SK-N-SH (cell line): ENCODE results near the gene ITIH2. TPM values are rescaled to one million over a fixed set of nuclear protein-coding genes. Genes with fewer than 3 reads are reported as not detected.
"Not testable (repeated sequence)": the region's sequence is repeated elsewhere in the genome, so short reads cannot be mapped to it uniquely, and the experiment has no call there.

Experiments
- CTCF ChIA-PET: fragments of 300-600, 350-600 bp; formaldehyde crosslinking; extraction: SDS; loops from one replicate; lab custom pipeline; 2021; lab: Yijun Ruan, JAX
- POLR2A ChIA-PET: fragments of 350-600 bp; sonication (Branson Sonifier 250); formaldehyde crosslinking; extraction: SDS; loops from one replicate; lab custom pipeline; 2020; ENCODE audit warnings: antibody characterized with exemption, inconsistent platforms; lab: Yijun Ruan, JAX
- DNase-seq: peaks from one replicate; pipeline ENCODE4 v3.0.0; 2012
- H2AFZ ChIP-seq: fragments of 200-600 bp; sonication (generic); 2 replicates; pipeline ENCODE4 v1.8.1; 2016; ENCODE audit warnings: antibody characterized with exemption, mild to moderate bottlenecking, low read depth
- H3F3A ChIP-seq: fragments of 200-600 bp; sonication (generic); replicated peaks from 2 replicates; pipeline ENCODE3; 2016; ENCODE audit warnings: antibody characterized with exemption, mild to moderate bottlenecking; ENCODE audit not compliant: insufficient read depth
- H3K27ac ChIP-seq, 2 experiments: fragments of 200-500 bp in 1 of 2; fragments of 200-600 bp in 1 of 2; sonication (Bioruptor generic) in 1 of 2; sonication (generic), shearing (Covaris generic) in 1 of 2; 2 replicates each; pipeline versions ENCODE4 v1.5.1 to v1.6.1; 2014 to 2016; ENCODE audit warnings: low read depth in 2 of 2, inconsistent platforms in 1 of 2, low read length in 1 of 2, mild to moderate bottlenecking in 1 of 2, mixed read lengths in 1 of 2
- H3K27me3 ChIP-seq: fragments of 200-600 bp; sonication (generic), shearing (Covaris generic); 2 replicates; pipeline ENCODE4 v1.6.1; 2016; ENCODE audit warnings: mixed run types; ENCODE audit not compliant: insufficient read depth
- H3K36me3 ChIP-seq, 2 experiments: fragments of 200-500 bp in 1 of 2; fragments of 200-600 bp in 1 of 2; sonication (Bioruptor generic) in 1 of 2; sonication (generic) in 1 of 2; replicated peaks in 1 of 2; 2 replicates each; pipeline versions ENCODE3 to v1.5.1; 2014 to 2016; ENCODE audit warnings: low read length in 1 of 2, mild to moderate bottlenecking in 1 of 2; ENCODE audit not compliant: insufficient read depth in 2 of 2, control insufficient read depth in 1 of 2
- H3K4me1 ChIP-seq, 2 experiments: fragments of 200-500 bp in 1 of 2; fragments of 200-600 bp in 1 of 2; sonication (Bioruptor generic) in 1 of 2; sonication (generic), shearing (Covaris generic) in 1 of 2; 2 replicates each; pipeline versions ENCODE4 v1.5.1 to v1.6.1; 2014 to 2016; ENCODE audit warnings: low read depth in 1 of 2, low read length in 1 of 2, mixed run types in 1 of 2; ENCODE audit not compliant: insufficient read depth in 2 of 2, control insufficient read depth in 1 of 2
- H3K4me2 ChIP-seq: fragments of 200-600 bp; sonication (generic), shearing (Covaris generic); 2 replicates; pipeline ENCODE4 v1.6.1; 2017; ENCODE audit warnings: mixed run types
- H3K4me3 ChIP-seq, 2 experiments: fragments of 200-500 bp in 1 of 2; fragments of 200-600 bp in 1 of 2; sonication (Bioruptor generic) in 1 of 2; sonication (generic), shearing (Covaris generic) in 1 of 2; 2 replicates each; pipeline versions ENCODE4 v1.5.1 to v1.8.1; 2014 to 2016; ENCODE audit warnings: low read depth in 2 of 2, inconsistent platforms in 1 of 2, low read length in 1 of 2, mild to moderate bottlenecking in 1 of 2, mixed read lengths in 1 of 2, moderate library complexity in 1 of 2
- H3K79me2 ChIP-seq: fragments of 200-600 bp; sonication (generic); 2 replicates; pipeline ENCODE4 v1.8.1; 2017; ENCODE audit warnings: mild to moderate bottlenecking; ENCODE audit not compliant: insufficient read depth
- H3K9ac ChIP-seq: fragments of 200-600 bp; sonication (generic); 2 replicates; pipeline ENCODE4 v1.6.1; 2017; ENCODE audit warnings: mixed run types
- H3K9me2 ChIP-seq: fragments of 200-600 bp; sonication (generic); 2 replicates; pipeline ENCODE4 v1.6.1; 2017; ENCODE audit warnings: mixed run types
- H3K9me3 ChIP-seq: fragments of 200-600 bp; sonication (generic); 2 replicates; pipeline ENCODE4 v1.6.1; 2017; ENCODE audit warnings: mixed run types, mild to moderate bottlenecking, moderate library complexity
- H4K20me1 ChIP-seq: fragments of 200-600 bp; sonication (generic); 2 replicates; pipeline ENCODE4 v1.6.1; 2017; ENCODE audit warnings: mild to moderate bottlenecking, mixed run types; ENCODE audit not compliant: insufficient read depth
- CHD2 ChIP-seq: fragments of 150-350 bp; IDR thresholded peaks from 2 replicates; pipeline ENCODE4 v1.6.1; 2018; ENCODE audit warnings: low read length; ENCODE audit not compliant: partially characterized antibody
- EP300 ChIP-seq, 2 experiments: IDR thresholded peaks; 2 replicates each; pipeline versions ENCODE4 v1.4.0 to v1.6.1; 2012; ENCODE audit warnings: borderline replicate concordance in 1 of 2, low read depth in 1 of 2, low read length in 1 of 2
- FOXJ3 ChIP-seq: sonication (generic); formaldehyde crosslinking; IDR thresholded peaks from 2 replicates; pipeline ENCODE4 v1.5.1; 2020; ENCODE audit warnings: mild to moderate bottlenecking, missing genetic modification reagents
- FOXM1 ChIP-seq: IDR thresholded peaks from 2 replicates; pipeline ENCODE4 v1.4.0; 2012; ENCODE audit warnings: low read depth, mild to moderate bottlenecking
- GABPA ChIP-seq: IDR thresholded peaks from 2 replicates; pipeline ENCODE4 v1.4.0; 2012; ENCODE audit warnings: low read depth, mild to moderate bottlenecking
- JUND ChIP-seq: IDR thresholded peaks from 2 replicates; pipeline ENCODE4 v1.4.0; 2012
- POLR2AphosphoS5 ChIP-seq: IDR thresholded peaks from 2 replicates; pipeline ENCODE4 v1.6.1; 2012; ENCODE audit warnings: low read depth, low read length
- RAD21 ChIP-seq: IDR thresholded peaks from 2 replicates; pipeline ENCODE4 v1.6.1; 2012; ENCODE audit warnings: mild to moderate bottlenecking, low read length
- RCOR1 ChIP-seq: fragments of 150-350 bp; IDR thresholded peaks from 2 replicates; pipeline ENCODE4 v1.6.1; 2017; ENCODE audit warnings: antibody characterized with exemption, low read length
- RXRA ChIP-seq: IDR thresholded peaks from 2 replicates; pipeline ENCODE4 v1.4.0; 2012; ENCODE audit warnings: low read depth, mild to moderate bottlenecking, borderline replicate concordance
- SIN3A ChIP-seq: IDR thresholded peaks from 2 replicates; pipeline ENCODE4 v1.6.1; 2012; ENCODE audit warnings: low read depth, mild to moderate bottlenecking, low read length, moderate library complexity, borderline replicate concordance
- SMC3 ChIP-seq: IDR thresholded peaks from 2 replicates; pipeline ENCODE4 v1.6.1; 2012; ENCODE audit warnings: low read depth, low read length, improper control_type of control experiment
- TAF1 ChIP-seq: IDR thresholded peaks from 2 replicates; pipeline ENCODE4 v1.6.1; 2012; ENCODE audit warnings: low read depth, mild to moderate bottlenecking, low read length, moderate library complexity, borderline replicate concordance
- YY1 ChIP-seq: IDR thresholded peaks from 2 replicates; pipeline ENCODE4 v1.4.0; 2012; ENCODE audit warnings: low read depth, mild to moderate bottlenecking
- WGBS: methylation state at CpG from one replicate; pipeline ENCODE4 v1.1.6; 2017; ENCODE audit warnings: low lambda C conversion rate; 5-methylcytosine and 5-hydroxymethylcytosine counted together
- polyA plus RNA-seq, 3 experiments: library from polyadenylated mRNA; depleted of rRNA; stranded (reverse); fragments of >200 nt; gene quantifications; 2 replicates each; pipeline ENCODE4 v1.2.3, GENCODE V29; 2012
- TF ChIP-seq, protein P1 (sequence below): IDR thresholded peaks from 2 replicates; pipeline ENCODE4 v1.6.1; 2012; ENCODE audit warnings: mild to moderate bottlenecking, low read depth, low read length, moderate library complexity
- TF ChIP-seq, protein P2 (sequence below): IDR thresholded peaks from 2 replicates; pipeline ENCODE4 v1.4.0; 2012; ENCODE audit warnings: low read depth, borderline replicate concordance
- TF ChIP-seq, protein P3 (sequence below): IDR thresholded peaks from 2 replicates; pipeline ENCODE4 v1.4.0; 2012; ENCODE audit warnings: low read depth, borderline replicate concordance

The ITIH2 gene
- polyA plus RNA-seq (2012; rRNA removed) = not detected in 2 replicates
- polyA plus RNA-seq (2012; cell fraction: cytosol; rRNA removed) = not detected in 2 replicates
- polyA plus RNA-seq (2012; cell fraction: nucleus; rRNA removed) = not detected in 2 replicates

DNA sequence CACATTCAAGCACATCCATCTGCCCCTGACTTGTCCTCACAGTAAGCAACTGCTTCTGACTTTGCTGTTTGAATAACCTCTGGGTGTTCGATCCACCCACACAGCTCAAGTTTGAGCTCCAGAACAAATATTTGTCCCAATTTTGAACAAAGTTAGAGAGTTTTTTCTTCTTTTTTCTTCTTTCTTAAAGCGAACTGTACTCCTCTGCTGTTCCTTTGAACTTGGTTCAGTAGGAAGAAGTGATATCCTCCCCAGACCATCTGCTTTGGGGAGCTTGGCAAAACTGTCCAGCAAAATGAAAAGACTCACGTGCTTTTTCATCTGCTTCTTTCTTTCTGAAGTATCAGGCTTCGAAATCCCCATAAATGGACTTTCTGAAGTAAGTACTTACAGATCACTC lies at the start of gene ITIH2:
TSS of gene ITIH2 (plus strand) at position 177 of the 400 bp plus-strand sequence. CDS start at position 296, 119 bp downstream.
- no peak for DNase-seq
- H3K4me2 ChIP-seq = no peak within 1 kb of the TSS
- no peaks in the 10 kb centered on the region for H3K9me3 ChIP-seq
- H3K4me3 ChIP-seq = no peak within 1 kb of the TSS
- H3K27me3 ChIP-seq = no peaks in the 10 kb centered on the region
- H3K9me2 ChIP-seq = no peaks in the 10 kb centered on the region
- no peaks in the 10 kb centered on the region for H3F3A ChIP-seq
- TF ChIP-seq, protein P1, sequence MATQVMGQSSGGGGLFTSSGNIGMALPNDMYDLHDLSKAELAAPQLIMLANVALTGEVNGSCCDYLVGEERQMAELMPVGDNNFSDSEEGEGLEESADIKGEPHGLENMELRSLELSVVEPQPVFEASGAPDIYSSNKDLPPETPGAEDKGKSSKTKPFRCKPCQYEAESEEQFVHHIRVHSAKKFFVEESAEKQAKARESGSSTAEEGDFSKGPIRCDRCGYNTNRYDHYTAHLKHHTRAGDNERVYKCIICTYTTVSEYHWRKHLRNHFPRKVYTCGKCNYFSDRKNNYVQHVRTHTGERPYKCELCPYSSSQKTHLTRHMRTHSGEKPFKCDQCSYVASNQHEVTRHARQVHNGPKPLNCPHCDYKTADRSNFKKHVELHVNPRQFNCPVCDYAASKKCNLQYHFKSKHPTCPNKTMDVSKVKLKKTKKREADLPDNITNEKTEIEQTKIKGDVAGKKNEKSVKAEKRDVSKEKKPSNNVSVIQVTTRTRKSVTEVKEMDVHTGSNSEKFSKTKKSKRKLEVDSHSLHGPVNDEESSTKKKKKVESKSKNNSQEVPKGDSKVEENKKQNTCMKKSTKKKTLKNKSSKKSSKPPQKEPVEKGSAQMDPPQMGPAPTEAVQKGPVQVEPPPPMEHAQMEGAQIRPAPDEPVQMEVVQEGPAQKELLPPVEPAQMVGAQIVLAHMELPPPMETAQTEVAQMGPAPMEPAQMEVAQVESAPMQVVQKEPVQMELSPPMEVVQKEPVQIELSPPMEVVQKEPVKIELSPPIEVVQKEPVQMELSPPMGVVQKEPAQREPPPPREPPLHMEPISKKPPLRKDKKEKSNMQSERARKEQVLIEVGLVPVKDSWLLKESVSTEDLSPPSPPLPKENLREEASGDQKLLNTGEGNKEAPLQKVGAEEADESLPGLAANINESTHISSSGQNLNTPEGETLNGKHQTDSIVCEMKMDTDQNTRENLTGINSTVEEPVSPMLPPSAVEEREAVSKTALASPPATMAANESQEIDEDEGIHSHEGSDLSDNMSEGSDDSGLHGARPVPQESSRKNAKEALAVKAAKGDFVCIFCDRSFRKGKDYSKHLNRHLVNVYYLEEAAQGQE = no peak
- TF ChIP-seq POLR2AphosphoS5 (no peak), RXRA (no peak), GABPA (no peak), RCOR1 (no peak), SMC3 (no peak), EP300 (IDR thresholded peaks at IDR 0.05; ENCODE audit: borderline replicate concordance in 1 of 2, low read depth in 1 of 2, low read length in 1 of 2) (no peak), FOXJ3 (CRISPR knock-in tag) (no peak), CHD2 (no peak), FOXM1 (no peak), SIN3A (no peak), JUND (no peak), RAD21 (no peak), TAF1 (no peak), YY1 (no peak)
- TF ChIP-seq, protein P2, sequence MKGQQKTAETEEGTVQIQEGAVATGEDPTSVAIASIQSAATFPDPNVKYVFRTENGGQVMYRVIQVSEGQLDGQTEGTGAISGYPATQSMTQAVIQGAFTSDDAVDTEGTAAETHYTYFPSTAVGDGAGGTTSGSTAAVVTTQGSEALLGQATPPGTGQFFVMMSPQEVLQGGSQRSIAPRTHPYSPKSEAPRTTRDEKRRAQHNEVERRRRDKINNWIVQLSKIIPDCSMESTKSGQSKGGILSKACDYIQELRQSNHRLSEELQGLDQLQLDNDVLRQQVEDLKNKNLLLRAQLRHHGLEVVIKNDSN = no peak
- TF ChIP-seq, protein P3, sequence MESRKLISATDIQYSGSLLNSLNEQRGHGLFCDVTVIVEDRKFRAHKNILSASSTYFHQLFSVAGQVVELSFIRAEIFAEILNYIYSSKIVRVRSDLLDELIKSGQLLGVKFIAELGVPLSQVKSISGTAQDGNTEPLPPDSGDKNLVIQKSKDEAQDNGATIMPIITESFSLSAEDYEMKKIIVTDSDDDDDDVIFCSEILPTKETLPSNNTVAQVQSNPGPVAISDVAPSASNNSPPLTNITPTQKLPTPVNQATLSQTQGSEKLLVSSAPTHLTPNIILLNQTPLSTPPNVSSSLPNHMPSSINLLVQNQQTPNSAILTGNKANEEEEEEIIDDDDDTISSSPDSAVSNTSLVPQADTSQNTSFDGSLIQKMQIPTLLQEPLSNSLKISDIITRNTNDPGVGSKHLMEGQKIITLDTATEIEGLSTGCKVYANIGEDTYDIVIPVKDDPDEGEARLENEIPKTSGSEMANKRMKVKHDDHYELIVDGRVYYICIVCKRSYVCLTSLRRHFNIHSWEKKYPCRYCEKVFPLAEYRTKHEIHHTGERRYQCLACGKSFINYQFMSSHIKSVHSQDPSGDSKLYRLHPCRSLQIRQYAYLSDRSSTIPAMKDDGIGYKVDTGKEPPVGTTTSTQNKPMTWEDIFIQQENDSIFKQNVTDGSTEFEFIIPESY = no peak
- CTCF ChIA-PET = interaction anchor here (0.8 to 1.2 kb wide), 2 partner anchors 9 to 16 kb away, joined by 3 to 4 read pairs; no protein-coding TSS in a partner anchor
- H2AFZ ChIP-seq = no peak within 1 kb of the TSS
- H3K27ac ChIP-seq = no peak within 1 kb of the TSS
- no peaks in the 10 kb centered on the region for H4K20me1 ChIP-seq
- 16% methylated on average over 4 of the region's 4 CpGs for WGBS
- POLR2A ChIA-PET = no interaction called here
- H3K36me3 ChIP-seq = no peaks in the 10 kb centered on the region
- no peaks in the 10 kb centered on the region for H3K79me2 ChIP-seq
- H3K9ac ChIP-seq = no peak within 1 kb of the TSS
- H3K4me1 ChIP-seq = no peaks in the 10 kb centered on the region

DNA sequence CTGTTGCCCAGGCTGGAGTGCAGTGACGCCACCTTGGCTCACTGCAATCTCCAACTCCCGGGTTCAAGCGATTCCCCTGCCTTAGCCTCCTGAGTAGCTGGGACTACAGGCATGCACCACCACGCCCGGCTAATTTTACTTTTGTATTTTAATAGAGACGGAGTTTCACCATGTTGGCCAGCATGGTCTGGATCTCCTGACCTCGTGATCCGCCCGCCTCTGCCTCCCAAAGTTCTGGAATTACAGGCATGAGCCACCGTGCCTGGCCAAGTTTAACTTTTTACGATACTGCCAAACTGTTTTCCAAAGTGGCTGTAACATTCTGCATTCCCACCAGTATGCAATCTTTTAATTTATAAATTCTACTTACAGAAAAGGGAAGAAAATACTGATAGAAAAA lies 46.0 kb upstream of the ITIH2 start:
- H3K27ac ChIP-seq, H3K4me2 ChIP-seq, H3K27me3 ChIP-seq, H2AFZ ChIP-seq, DNase-seq, H3K4me3 ChIP-seq, H3K9me3 ChIP-seq, H3K36me3 ChIP-seq, POLR2A ChIA-PET, H3K79me2 ChIP-seq, H3K9ac ChIP-seq, H3K4me1 ChIP-seq, H4K20me1 ChIP-seq, CTCF ChIA-PET, H3K9me2 ChIP-seq, H3F3A ChIP-seq: not testable (repeated sequence)
- 54% methylated on average over 11 of the region's 11 CpGs for WGBS
